ENCODE data around the gene BCAM.
"Not testable (repeated sequence)": the region's sequence is repeated elsewhere in the genome, so short reads cannot be mapped to it uniquely, and the experiment has no call there.

BCAM gene

GRCh38 chr19:44824761-44825160 lies 15.9 kb downstream of the BCAM start:
- H3K27me3 ChIP-seq (ENCODE audit: low read depth, low read length): peaks cover 13% of the 10 kb centered on the region
- no peaks in the 10 kb centered on the region for H3K36me3 ChIP-seq (replicated peaks; ENCODE audit: low read depth, low read length)
- TF ChIP-seq CTCF (IDR thresholded peaks at IDR 0.05; ENCODE audit: low read depth, low read length): no peak
- no peak for TF ChIP-seq EZH2phosphoT487 (IDR thresholded peaks at IDR 0.05; ENCODE audit: low read depth)
- H3K79me2 ChIP-seq (ENCODE audit: low read length): no peaks in the 10 kb centered on the region
- no peak overlapping the region for H3K27ac ChIP-seq (ENCODE audit: low read length)
- H4K20me1 ChIP-seq (ENCODE audit: insufficient read depth, low read length): no peaks in the 10 kb centered on the region; the same call in 1 of the 2 replicates
- H3K9ac ChIP-seq (ENCODE audit: low read length): no peak overlapping the region
- no peaks in the 10 kb centered on the region for H3K9me3 ChIP-seq (ENCODE audit: insufficient read depth, low read length)
- H3K4me3 ChIP-seq (ENCODE audit: low read length): no peak overlapping the region
- H2AFZ ChIP-seq (ENCODE audit: low read depth, low read length): no peak overlapping the region
- no peak overlapping the region for H3K4me2 ChIP-seq (ENCODE audit: low read length)
- no peaks in the 10 kb centered on the region for H3K4me1 ChIP-seq (ENCODE audit: low read length)

GRCh38 chr19:44832875-44833274 lies 24.0 kb downstream of the BCAM start:
- H4K20me1 ChIP-seq (ENCODE audit: insufficient read depth, low read length); H3K4me3 ChIP-seq (ENCODE audit: low read length); H3K9ac ChIP-seq (ENCODE audit: low read length); H2AFZ ChIP-seq (ENCODE audit: low read depth, low read length); H3K27ac ChIP-seq (ENCODE audit: low read length); H3K36me3 ChIP-seq (replicated peaks; ENCODE audit: low read depth, low read length); H3K4me1 ChIP-seq (ENCODE audit: low read length); H3K4me2 ChIP-seq (ENCODE audit: low read length); H3K9me3 ChIP-seq (ENCODE audit: insufficient read depth, low read length); H3K79me2 ChIP-seq (ENCODE audit: low read length); H3K27me3 ChIP-seq (ENCODE audit: low read depth, low read length): not testable (repeated sequence)

GRCh38 chr19:44834399-44834798 lies 25.5 kb downstream of the BCAM start:
- not testable (repeated sequence) for H3K27ac ChIP-seq (ENCODE audit: low read length); H3K9ac ChIP-seq (ENCODE audit: low read length); H3K4me3 ChIP-seq (ENCODE audit: low read length); H3K9me3 ChIP-seq (ENCODE audit: insufficient read depth, low read length); H3K4me2 ChIP-seq (ENCODE audit: low read length); H2AFZ ChIP-seq (ENCODE audit: low read depth, low read length); H4K20me1 ChIP-seq (ENCODE audit: insufficient read depth, low read length); H3K27me3 ChIP-seq (ENCODE audit: low read depth, low read length); H3K36me3 ChIP-seq (replicated peaks; ENCODE audit: low read depth, low read length); H3K79me2 ChIP-seq (ENCODE audit: low read length); H3K4me1 ChIP-seq (ENCODE audit: low read length)

GRCh38 chr19:44839276-44839675 lies 30.4 kb downstream of the BCAM start:
- H3K4me1 ChIP-seq (ENCODE audit: low read length): peaks cover under 1% of the 10 kb centered on the region; the same call in 1 of the 2 replicates
- 0 out of 2 replicates have a peak, but pooled peaks cover 4% of the 10 kb centered on the region for H3K27me3 ChIP-seq (ENCODE audit: low read depth, low read length)
- no peaks in the 10 kb centered on the region for H3K9me3 ChIP-seq (ENCODE audit: insufficient read depth, low read length)
- H4K20me1 ChIP-seq (ENCODE audit: insufficient read depth, low read length): no peaks in the 10 kb centered on the region
- H3K79me2 ChIP-seq (ENCODE audit: low read length): no peaks in the 10 kb centered on the region
- TF ChIP-seq CTCF (IDR thresholded peaks at IDR 0.05; ENCODE audit: low read depth, low read length) (no peak), EZH2phosphoT487 (IDR thresholded peaks at IDR 0.05; ENCODE audit: low read depth) (no peak)
- H2AFZ ChIP-seq (ENCODE audit: low read depth, low read length): no peak overlapping the region
- no peak overlapping the region for H3K4me2 ChIP-seq (ENCODE audit: low read length)
- no peak overlapping the region for H3K27ac ChIP-seq (ENCODE audit: low read length)
- H3K9ac ChIP-seq (ENCODE audit: low read length): no peak overlapping the region
- H3K4me3 ChIP-seq (ENCODE audit: low read length): no peak overlapping the region
- H3K36me3 ChIP-seq (replicated peaks; ENCODE audit: low read depth, low read length): no peaks in the 10 kb centered on the region

GRCh38 chr19:44840811-44841210 lies 31.9 kb downstream of the BCAM start:
- Histone ChIP-seq H3K4me2 (ENCODE audit: low read length) (no peak overlapping the region), H3K4me1 (ENCODE audit: low read length) (peaks cover 10% of the 10 kb centered on the region), H3K4me3 (ENCODE audit: low read length) (no peak overlapping the region)

More at GRCh38 chr19:44840811-44841210, 31.9 kb downstream of the BCAM start:
- no peaks in the 10 kb centered on the region for H3K9me3 ChIP-seq (ENCODE audit: insufficient read depth, low read length)
- TF ChIP-seq EZH2phosphoT487 (IDR thresholded peaks at IDR 0.05; ENCODE audit: low read depth) (no peak), CTCF (IDR thresholded peaks at IDR 0.05; ENCODE audit: low read depth, low read length) (no peak)
- no peak overlapping the region for H2AFZ ChIP-seq (ENCODE audit: low read depth, low read length)
- no peaks in the 10 kb centered on the region for H3K36me3 ChIP-seq (replicated peaks; ENCODE audit: low read depth, low read length)
- H3K27ac ChIP-seq (ENCODE audit: low read length): no peak overlapping the region
- H4K20me1 ChIP-seq (ENCODE audit: insufficient read depth, low read length): no peaks in the 10 kb centered on the region
- no peaks in the 10 kb centered on the region for H3K27me3 ChIP-seq (ENCODE audit: low read depth, low read length)
- H3K79me2 ChIP-seq (ENCODE audit: low read length): no peaks in the 10 kb centered on the region
- H3K9ac ChIP-seq (ENCODE audit: low read length): no peak overlapping the region

All from OCI-LY3 (cell line).